GM19324 (cell line): ENCODE data around the gene YBX3.
"Not testable (repeated sequence)": the region's sequence is repeated elsewhere in the genome, so short reads cannot be mapped to it uniquely, and the experiment has no call there.

Source experiments
- ATAC-seq: cut with Tn5 transposase; IDR thresholded peaks from one replicate; pipeline ENCODE4 v1.9.1; 2021; ENCODE audit warnings: mild to moderate bottlenecking, moderate library complexity; ENCODE audit not compliant: unreplicated experiment, low FRiP score

Gene YBX3

DNA sequence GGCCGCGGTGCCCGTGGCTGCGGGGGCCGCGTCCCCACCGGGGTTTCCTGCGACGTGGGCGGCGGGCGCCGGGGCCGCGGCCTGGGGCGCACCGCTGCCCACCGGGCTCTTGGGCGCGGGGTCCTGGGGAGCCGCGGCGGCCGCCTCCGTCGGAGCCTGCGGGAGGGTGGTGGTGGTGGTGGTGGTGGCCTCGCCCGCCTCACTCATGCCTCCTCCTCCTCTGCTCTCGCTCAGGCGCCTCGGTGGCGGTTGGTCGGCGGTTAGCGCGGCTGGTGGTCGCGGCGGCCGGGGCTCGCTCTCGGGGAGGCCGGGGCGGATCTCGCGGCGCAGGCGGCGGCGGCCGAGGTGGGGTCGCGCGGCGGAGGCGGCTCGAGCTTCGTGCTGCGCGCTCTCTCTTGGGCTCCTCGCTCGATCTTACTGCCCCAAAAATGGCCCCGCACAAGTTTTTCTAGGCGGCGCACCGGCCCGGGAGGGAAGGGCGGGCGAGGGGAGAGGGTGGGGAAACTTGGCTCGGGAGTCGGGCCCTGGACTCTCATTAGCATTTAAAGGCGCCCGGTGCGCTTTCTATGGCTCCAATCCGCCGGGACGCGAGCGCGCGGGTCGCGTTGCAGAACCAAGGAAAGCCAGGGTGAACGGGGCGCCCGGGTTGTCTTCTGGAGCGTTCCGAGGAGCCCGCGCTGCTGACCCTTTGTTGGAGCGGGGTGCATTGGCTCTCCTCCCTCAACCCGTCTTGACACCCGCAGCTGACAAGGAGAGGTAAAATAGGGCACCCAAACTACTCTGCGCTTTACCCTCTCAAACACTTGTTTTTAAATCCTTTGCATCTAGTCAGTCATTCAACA is at the start of gene YBX3:
Gene YBX3, minus strand, starts transcription at position 419 of the 842 bp plus-strand sequence. Its CDS starts 212 bp downstream, at position 207.
- ATAC-seq, result peak; percentile 59

DNA sequence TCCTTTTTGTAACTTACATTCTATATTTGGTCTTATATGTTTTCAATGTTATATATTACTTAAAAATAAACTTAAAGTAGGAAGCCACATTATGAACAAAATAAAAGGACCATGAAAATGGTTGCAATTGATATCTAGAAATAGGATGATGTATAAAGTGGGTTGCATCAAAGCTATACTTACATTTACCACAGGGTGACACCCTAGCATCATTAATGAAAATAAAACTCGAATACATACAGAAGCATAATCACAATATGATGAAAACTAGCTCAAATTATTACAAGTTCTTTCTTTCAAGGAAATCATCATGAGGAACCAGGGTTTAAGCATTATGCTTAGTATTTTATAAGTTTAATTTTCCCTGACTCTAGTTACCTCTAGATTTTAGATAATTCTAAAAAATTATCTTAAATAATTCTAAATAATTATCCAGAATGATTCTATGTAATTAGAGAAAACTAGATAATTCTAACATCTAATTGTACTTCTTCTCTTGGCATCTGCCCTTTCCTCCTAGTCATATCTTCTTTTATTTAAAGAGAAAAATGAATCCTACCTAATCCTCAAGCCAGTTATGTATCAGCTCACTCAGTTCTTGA is 48.1 kb upstream of the YBX3 start:
- ATAC-seq, result no peak

DNA sequence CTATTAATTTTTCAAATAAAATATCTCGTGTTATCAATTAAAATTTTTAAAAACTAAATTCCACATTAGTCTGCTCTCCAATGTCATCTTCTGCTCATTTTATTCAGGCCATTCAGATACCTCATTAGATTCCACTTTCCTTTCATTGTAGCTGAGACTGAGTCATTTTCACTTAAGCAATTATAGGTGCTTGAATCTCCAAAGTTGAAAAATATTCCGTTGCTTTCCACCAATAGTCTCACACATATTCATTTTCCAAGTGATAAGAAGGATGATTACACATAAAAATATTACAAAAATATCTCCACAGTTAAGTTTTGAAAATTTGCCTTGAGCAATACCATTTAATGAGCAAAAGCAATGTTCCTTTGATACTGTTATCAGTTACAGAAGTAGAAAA is 36.5 kb upstream of the YBX3 start:
- no peak for ATAC-seq

DNA sequence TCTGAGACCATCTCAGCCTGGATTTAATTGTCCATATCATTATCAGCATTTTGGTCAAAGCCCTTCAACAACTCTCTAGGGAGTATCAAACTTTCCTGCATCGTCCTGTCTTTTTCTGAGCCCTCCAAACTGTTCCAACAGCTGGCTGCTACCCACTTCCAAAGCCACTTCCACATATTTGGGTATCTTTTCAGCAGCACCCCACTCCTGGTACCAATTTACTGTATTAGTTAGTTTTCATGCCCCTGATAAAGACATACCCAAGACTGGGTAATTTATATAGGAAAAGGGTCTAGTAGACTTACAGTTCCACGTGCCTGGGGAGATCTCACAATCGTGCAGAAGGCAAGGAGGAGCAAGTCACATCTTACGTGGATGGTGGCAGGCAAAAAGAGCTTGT is 33.1 kb upstream of the YBX3 start:
- ATAC-seq, result no peak

DNA sequence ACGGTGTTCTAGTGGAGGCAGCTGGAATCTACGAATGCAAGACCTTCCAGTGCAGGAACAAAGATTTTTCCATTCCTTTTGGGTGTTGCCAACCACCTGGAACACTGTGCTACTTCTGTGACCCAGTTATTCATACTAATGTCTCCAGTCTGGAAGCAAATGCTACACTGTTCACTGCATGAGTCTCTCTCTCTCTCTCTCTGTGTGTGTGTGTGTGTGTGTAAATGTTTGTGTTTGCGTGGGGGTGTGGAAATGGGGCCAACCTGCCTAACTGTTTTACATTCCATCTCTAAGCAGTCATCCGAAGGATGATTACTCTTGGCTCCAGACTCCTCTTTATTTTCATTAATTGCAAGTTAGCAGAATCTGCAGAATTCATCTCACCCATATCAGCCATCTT is 29.9 kb upstream of the YBX3 start:
- ATAC-seq, result no peak

DNA sequence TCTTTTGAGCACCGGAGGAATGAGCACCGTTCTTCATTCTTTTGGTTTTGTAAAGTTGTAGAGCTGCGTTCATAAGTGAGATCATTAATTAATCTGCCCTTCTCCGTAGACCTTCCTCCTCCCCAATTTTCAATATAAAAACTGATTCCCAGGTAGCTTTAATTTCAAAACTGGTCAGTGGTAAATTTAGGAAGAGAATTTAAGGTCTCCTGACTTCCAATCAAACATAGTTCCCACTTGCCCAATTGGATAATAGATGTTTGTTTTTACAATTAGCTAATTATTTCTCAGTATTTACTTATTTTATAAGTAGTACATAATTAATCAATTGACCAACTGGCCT is 27.2 kb upstream of the YBX3 start:
- ATAC-seq, result no peak

DNA sequence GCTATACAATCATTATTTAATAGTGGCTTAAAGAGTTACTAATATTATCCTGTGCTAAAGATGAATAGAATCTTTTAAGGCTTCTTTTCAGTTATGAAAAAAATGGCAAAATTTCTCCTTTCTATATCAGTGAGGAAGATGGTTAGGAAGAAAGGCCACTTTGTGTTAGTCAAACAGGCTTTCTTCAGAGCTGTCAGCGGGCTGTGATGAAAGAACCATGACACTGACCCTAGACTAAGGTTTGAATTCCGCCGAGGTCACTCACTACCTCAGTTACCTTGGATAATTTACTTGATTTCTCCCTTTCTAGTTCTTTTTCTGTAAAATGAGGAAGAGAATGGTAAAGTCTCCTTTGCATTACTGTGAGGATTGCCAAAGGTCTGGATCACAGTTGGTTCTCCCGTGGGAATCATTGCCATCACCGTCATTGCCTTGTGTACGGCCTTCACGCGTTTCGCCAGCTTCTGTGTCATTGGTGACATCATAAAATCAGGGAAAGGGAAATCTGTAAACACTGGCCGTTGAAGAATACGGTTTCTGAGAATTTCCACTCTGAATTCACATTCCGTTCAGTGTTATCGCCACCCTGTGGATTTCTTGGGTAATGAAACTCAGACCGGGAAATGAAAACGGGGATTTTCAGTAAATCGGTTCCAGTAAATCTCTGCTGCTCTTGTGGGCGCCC is 26.7 kb upstream of the YBX3 start:
- ATAC-seq, result peak; percentile 85

DNA sequence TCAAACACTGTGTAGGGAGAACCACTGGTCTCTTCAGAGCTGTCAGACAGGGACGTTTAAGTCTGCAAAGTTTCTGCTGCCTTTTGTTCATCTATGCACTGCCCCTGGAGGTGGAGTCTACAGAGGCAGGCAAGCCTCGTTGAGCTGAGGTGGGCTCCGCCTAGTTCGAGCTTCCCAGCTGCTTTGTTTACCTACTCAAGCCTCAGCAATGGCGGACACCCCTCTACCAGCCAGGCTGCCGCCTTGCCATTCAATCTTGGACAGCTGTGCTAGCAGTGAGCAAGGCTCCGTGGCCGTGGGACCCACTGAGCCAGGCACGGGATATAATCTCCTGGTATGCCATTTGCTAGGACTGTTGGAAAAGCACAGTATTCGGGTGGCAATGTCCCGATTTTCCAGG is 24.6 kb upstream of the YBX3 start:
- ATAC-seq, result no peak

DNA sequence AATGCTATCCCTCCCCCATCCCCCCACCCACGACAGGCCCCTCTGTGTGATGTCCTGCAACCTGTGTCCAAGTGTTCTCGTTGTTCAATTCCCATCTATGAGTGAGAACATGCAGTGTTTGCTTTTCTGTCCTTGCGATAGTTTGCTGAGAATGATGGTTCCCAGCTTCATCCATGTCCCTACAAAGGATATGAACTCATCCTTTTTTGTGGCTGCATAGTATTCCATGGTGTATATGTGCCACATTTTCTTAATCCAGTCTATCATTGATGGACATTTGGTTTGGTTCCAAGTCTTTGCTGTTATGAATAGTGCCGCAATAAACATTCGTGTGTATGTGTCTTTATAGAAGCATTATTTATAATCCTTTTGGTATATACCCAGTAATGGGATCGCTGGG is 20.3 kb upstream of the YBX3 start:
- not testable (repeated sequence) for ATAC-seq

DNA sequence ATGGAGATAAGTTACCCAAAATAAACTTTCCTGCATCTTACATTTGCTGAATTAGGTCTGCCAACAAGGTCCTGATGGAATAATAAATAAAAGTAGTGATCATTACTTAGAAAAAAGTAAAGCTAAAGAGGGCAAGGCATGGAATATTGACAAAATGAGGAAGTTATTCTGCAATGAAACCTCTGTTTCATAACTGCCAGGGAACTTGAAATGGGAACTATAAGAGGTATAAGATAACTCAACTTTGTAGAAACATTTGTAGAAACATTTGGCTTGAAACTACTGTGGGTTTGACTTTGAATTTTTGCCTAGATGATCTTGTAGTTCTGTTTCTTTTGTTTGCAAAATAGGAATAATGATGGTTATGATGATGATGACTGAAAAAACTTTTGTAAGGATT is 18.7 kb upstream of the YBX3 start:
- no peak for ATAC-seq

DNA sequence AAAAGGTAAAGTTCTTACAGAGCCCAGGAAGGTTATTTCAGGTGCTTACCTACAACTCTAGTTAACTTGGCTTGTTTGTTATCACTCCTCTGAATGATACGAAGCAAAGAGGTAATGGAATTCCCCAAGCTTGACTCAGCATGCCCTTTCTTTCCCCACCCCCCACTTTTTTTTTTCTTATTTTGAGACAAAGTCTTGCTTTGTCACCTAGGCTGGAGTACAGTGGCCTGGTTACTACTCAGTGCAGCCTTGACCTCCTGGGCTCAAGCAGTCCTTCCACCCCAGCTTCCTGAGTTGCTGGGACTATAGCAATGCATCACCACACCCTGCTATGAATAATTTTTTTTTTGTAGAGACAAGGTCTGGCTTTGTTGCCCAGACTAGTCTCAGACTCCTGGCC is 17.1 kb upstream of the YBX3 start:
- ATAC-seq, result no peak

DNA sequence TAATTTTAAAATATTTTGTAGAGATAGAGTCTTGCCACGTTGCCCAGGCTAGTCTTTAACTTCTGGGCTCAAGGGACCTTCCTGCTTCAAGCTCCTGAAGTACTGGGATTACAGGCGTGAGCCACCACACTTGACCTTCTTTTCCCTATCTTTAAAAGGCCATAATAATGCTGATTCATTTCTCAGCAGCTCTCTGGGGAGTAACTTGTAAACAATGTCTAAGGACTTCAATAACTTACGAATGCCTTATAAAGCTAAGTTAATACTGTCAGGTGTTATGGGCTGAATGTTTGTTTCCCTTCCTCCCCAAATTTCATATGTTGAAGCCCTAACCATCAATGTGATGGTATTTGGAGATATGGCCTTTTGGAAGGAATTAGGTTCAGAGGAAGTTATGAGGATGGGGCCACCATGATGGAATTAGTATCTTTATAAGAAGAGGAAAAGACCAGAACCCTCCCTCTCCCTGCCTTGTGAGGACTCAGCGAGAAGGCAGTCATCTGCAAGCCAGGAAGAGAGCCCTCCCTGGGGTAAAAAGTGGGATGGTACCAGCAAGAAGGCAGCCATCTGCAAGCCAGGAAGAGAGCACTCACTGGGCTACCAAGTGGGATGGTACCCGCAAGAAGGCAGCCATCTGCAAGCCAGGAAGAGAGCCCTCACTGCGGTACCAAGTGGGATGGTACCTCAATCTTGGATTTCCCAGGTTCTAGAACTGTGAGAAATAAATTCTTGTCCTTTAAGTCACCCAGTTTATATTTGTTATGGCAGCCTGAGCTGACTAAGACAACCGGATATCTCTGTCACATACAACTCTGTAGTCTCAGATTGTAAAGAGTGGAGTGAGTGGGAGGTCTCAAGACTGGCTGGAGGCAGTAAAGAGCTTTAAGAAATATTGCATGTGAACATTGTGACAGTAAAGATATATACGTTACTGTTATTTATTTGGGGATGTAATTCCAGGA is 16.3 kb upstream of the YBX3 start:
- no peak for ATAC-seq

DNA sequence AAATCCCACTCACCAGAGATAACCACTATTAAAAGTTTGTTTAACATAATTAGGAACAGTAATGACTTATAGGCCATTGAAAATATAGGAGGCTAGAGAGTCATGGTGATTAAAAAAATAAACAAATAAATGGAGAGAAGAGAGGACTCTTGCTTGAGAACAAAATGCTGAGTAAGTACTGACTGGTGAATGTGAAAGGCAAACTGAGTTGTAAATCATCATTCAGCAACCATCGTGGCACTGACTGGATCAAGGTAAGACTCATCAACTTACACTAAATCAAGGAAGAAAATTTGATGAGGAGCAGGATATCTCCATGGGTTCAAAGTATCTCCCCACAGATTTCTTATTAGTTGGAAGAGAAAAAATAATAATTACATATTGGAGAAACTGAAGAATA is 14.1 kb upstream of the YBX3 start:
- no peak for ATAC-seq

DNA sequence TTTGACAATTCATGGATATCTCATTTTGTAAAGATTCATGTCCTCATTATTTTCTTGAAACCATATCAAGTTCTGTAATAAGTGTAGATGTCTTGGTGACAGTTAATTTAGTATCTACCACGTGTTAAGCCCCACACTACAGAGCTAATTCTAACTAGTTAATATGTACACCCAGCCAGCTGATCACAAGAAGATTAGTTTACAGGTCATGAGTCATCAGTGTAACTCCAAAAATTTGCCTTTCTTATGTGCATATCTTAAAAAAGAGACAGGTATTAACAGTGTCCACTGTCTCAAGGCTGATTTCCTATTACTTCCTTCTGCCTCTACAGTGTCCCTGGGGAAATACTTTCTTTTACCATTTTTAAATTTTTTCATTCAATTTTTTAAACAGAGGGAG is 13.3 kb upstream of the YBX3 start:
- ATAC-seq, result no peak

DNA sequence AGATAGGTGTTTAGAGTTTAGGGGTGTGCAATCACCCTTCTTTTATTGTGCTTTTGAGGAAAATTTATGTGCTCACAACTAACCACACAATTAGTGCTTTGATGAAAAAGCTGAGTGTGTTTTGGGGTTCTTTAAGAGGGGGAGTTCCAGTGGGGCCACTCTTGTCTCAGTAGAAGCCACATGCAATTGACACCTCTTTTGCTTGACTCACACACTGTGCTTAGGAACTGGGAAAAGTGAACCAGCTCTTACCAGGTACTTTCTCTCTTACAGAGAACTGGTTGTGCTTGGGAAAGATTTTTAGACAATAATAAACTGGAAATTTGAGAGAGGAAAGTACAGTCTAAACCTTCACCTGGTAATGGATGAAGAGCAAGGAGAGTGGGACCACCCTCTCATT is 12.3 kb upstream of the YBX3 start:
- no peak for ATAC-seq

DNA sequence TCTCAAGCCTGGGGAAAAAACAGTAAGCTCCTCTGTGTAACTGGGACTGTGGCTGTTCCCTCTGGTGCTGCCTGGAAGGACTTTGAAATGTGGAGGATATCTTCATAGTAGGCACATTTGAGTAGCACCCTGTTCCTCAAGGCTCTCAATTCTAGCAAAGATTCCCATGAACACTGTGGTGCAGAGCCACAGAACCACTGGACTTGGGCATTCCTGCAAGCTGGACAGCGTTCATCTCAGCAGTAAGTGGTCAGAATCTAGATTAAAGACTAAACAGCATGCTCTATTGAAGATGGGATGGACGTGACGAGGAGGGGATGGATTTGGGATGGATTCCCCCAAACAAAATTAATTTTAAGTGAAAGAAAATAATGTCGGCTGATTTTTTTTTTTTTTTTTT is 9.4 kb upstream of the YBX3 start:
- no peak for ATAC-seq

DNA sequence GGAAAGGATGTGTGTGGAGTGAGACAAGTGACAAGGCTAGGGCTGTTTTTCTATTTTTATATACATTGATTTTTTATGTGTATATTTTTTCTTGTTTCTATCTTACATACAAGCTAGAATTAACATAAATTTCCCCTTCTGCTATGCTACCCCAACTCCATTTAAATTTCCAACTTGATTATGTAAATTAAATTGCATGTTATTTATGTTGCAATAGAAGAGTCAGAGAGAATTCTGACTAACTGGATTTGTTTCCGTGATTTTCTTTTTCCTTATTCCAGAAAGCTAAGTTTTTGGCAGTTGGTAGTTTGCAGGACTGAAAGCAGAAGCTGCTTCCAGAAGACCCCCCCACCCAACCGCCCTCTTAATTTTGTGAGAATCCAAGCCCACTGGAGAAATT is 8.9 kb upstream of the YBX3 start:
- no peak for ATAC-seq

DNA sequence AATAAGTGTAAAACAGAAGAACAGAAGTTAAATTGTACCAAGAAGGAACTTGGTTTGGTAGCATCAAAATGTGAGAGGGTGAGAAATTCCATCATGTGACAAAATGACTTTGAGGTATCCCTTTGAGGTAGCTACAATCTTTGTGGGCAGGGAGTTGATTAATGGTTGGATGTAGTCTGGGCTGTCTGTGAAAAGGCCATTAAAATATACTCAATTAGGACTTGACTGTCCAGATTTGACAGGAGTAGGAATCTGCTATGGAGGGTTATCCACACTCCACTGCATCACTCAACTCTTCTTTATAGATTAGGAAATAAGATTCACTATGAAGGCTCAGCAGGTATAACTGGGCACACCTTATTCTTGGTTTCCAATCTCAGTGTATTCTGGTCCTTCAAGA is 7.4 kb upstream of the YBX3 start:
- no peak for ATAC-seq

DNA sequence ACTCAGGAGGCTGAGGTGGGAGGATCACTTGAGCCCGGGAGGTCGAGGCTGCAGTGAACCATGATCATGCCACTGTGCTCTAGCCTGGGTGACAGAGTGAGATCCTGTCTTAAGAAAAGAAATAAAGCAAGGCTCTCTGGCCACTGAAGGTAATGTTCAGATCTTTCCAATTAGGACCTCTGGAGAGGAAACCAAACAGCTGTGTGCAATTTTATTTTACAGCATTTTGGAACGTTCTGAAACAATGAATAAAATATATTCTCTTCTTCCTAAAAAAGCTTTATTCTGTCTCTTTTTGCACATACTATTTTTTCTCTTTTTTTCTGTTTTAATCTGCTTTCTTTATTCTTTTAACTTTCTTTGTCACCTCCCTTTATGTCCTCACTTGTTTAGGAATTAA is 5.0 kb upstream of the YBX3 start:
- no peak for ATAC-seq

DNA sequence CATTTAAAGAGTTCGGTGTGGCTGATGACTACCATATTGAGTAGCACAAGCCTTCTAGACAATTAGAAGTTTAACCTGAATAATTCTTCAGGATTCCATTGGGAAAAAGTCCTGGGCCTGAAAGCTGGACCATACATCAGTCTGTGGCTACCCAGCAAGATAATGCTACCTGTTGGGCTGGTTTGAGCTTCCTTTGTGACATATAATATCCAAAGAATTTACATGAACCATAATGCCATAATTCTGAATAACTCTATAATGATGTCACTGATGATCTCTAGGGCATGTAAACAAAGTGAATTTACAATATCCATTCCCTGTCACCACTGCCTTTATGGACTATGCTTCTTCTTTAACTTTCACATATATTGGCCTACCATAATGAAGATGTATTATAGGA is 3.8 kb upstream of the YBX3 start:
- no peak for ATAC-seq

DNA sequence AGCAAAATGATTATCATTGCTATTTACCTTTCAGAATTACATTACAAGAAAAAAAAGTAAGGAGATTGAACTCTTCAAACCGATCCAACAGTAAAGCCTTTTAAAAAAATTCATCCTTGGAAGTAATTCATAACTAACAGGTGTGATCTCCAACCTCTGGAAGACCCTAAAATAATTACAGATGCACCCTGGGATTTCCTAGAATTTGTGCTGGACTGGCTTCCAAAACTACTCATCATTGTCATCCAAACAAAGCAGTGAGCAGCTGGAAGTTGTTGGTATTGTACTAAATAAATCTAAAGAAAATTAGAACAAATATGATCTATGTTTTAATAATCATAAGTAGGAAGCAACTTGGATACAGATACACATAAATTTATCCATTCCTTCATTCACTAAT is 1.9 kb upstream of the YBX3 start:
- no peak for ATAC-seq
